ENCODE results near the gene C12orf76.
"Not testable (repeated sequence)": the region's sequence is repeated elsewhere in the genome, so short reads cannot be mapped to it uniquely, and the experiment has no call there.

DNA sequence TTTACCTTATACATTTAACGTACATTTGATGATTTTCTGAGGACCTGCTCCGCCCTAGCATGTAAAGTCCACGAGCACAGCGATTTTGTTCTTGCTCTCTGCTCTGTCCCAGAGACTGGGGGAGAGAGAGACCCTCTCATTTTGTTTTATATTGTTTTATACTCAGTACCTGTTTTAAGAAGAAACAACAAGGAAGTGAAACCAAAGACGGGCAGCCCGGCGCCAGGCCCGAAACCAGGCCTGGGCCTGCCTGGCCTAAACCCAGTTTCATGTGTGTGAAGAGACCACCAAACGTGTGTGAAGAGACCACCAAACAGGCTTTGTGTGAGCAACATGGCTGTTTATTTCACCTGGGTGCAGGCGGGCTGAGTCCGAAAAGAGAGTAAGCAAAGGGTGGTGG lies 712 bp upstream of the C12orf76 start:
- TF ChIP-seq, protein P1, sequence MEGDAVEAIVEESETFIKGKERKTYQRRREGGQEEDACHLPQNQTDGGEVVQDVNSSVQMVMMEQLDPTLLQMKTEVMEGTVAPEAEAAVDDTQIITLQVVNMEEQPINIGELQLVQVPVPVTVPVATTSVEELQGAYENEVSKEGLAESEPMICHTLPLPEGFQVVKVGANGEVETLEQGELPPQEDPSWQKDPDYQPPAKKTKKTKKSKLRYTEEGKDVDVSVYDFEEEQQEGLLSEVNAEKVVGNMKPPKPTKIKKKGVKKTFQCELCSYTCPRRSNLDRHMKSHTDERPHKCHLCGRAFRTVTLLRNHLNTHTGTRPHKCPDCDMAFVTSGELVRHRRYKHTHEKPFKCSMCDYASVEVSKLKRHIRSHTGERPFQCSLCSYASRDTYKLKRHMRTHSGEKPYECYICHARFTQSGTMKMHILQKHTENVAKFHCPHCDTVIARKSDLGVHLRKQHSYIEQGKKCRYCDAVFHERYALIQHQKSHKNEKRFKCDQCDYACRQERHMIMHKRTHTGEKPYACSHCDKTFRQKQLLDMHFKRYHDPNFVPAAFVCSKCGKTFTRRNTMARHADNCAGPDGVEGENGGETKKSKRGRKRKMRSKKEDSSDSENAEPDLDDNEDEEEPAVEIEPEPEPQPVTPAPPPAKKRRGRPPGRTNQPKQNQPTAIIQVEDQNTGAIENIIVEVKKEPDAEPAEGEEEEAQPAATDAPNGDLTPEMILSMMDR (conservative IDR thresholded peaks at IDR 0.05; ENCODE audit: low read depth, low read length): not testable (repeated sequence)
- TF ChIP-seq CEBPB (IDR thresholded peaks at IDR 0.05; ENCODE audit: low read depth, low read length); MAFK (IDR thresholded peaks at IDR 0.05; ENCODE audit: low read depth, low read length); FOS (IDR thresholded peaks at IDR 0.05; ENCODE audit: low read depth, low read length); RCOR1 (IDR thresholded peaks at IDR 0.05; ENCODE audit: insufficient replicate concordance, low read length); RAD21 (IDR thresholded peaks at IDR 0.05; ENCODE audit: low read length); POLR2A (IDR thresholded peaks at IDR 0.05; ENCODE audit: low read depth, low read length); NFE2L2 (IDR thresholded peaks at IDR 0.05; ENCODE audit: low read depth, low read length); CHD1 (IDR thresholded peaks at IDR 0.05; ENCODE audit: low read depth, low read length); MAZ (IDR thresholded peaks at IDR 0.05; ENCODE audit: borderline replicate concordance, low read depth, low read length); MXI1 (IDR thresholded peaks at IDR 0.05; ENCODE audit: borderline replicate concordance, low read depth, low read length); RFX5 (IDR thresholded peaks at IDR 0.05; ENCODE audit: low read depth, low read length): not testable (repeated sequence)
- TF ChIP-seq, protein P2, sequence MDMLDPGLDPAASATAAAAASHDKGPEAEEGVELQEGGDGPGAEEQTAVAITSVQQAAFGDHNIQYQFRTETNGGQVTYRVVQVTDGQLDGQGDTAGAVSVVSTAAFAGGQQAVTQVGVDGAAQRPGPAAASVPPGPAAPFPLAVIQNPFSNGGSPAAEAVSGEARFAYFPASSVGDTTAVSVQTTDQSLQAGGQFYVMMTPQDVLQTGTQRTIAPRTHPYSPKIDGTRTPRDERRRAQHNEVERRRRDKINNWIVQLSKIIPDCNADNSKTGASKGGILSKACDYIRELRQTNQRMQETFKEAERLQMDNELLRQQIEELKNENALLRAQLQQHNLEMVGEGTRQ (IDR thresholded peaks at IDR 0.05; ENCODE audit: low read depth, low read length): not testable (repeated sequence)
